SJCRH30 (cell line): ENCODE data around the gene THOC5. TPM values are rescaled to one million over a fixed set of nuclear protein-coding genes. Genes with fewer than 3 reads are reported as not detected.
A peak's percentile ranks its signal among the peaks of the same experiment; 100 is the strongest.

Experiments used
- DNase-seq, 2 experiments: peaks; one replicate each; pipeline ENCODE4 v3.0.0-alpha.2; 2015 to 2020
- H3K27ac ChIP-seq: fragments of 250-450 bp; sonication (Bioruptor Pico); 2 replicates; pipeline ENCODE4 v1.5.1; 2020; ENCODE audit warnings: mild to moderate bottlenecking, moderate library complexity
- H3K27me3 ChIP-seq: fragments of 250-450 bp; sonication (Bioruptor Pico); 2 replicates; pipeline ENCODE4 v1.5.1; 2020; ENCODE audit warnings: mild to moderate bottlenecking, moderate library complexity
- H3K36me3 ChIP-seq: fragments of 250-450 bp; sonication (Bioruptor Pico); 2 replicates; pipeline ENCODE4 v1.5.1; 2020; ENCODE audit warnings: mild to moderate bottlenecking, moderate library complexity
- H3K4me1 ChIP-seq: fragments of 250-450 bp; sonication (Bioruptor Pico); 2 replicates; pipeline ENCODE4 v1.5.1; 2020; ENCODE audit warnings: mild to moderate bottlenecking, moderate library complexity
- H3K4me3 ChIP-seq: fragments of 250-450 bp; sonication (Bioruptor Pico); 2 replicates; pipeline ENCODE4 v1.5.1; 2020; ENCODE audit warnings: mild to moderate bottlenecking, moderate library complexity
- H3K9me3 ChIP-seq: fragments of 250-450 bp; sonication (Bioruptor Pico); replicated peaks from 2 replicates; pipeline ENCODE4 v1.5.1; 2020; ENCODE audit warnings: mild to moderate bottlenecking, moderate library complexity
- total RNA-seq: library from RNA; depleted of rRNA; stranded (reverse); fragments of >200 nt; shearing (Covaris generic); gene quantifications from 2 replicates; pipeline ENCODE4 v1.2.3, GENCODE V29; 2014

The THOC5 gene
- total RNA-seq, 1 experiment from 2014 or later, result 41.4 TPM

- H3K27ac ChIP-seq, result no peak overlapping the region
- H3K36me3 ChIP-seq, result peaks cover 50% of the 10 kb centered on the region
- H3K4me3 ChIP-seq, result no peak overlapping the region
- H3K9me3 ChIP-seq, result no peaks in the 10 kb centered on the region
- H3K27me3 ChIP-seq, result no peaks in the 10 kb centered on the region
- DNase-seq, result no peak
- no peaks in the 10 kb centered on the region for H3K4me1 ChIP-seq
Measured at GRCh38 chr22:29531419-29531818, 22.1 kb downstream of the THOC5 start.

- H3K27me3 ChIP-seq, result no peaks in the 10 kb centered on the region
- no peak overlapping the region for H3K4me3 ChIP-seq
- no peaks in the 10 kb centered on the region for H3K4me1 ChIP-seq
- DNase-seq, result no peak
- H3K36me3 ChIP-seq, result peaks cover 44% of the 10 kb centered on the region
- H3K27ac ChIP-seq, result no peak overlapping the region
- H3K9me3 ChIP-seq, result no peaks in the 10 kb centered on the region
Measured at GRCh38 chr22:29530716-29531115, 22.8 kb downstream of the THOC5 start.

GRCh38 chr22:29528144-29528543, 25.4 kb downstream of the THOC5 start:
- Histone ChIP-seq H3K27ac (no peak overlapping the region), H3K36me3 (peaks cover 50% of the 10 kb centered on the region), H3K4me1 (no peaks in the 10 kb centered on the region), H3K27me3 (no peaks in the 10 kb centered on the region), H3K4me3 (no peak overlapping the region), H3K9me3 (no peaks in the 10 kb centered on the region)
- DNase-seq, result no peak

- Histone ChIP-seq H3K4me1 (no peaks in the 10 kb centered on the region), H3K27me3 (no peaks in the 10 kb centered on the region), H3K36me3 (peaks cover 56% of the 10 kb centered on the region), H3K27ac (no peak overlapping the region), H3K4me3 (no peak overlapping the region), H3K9me3 (no peaks in the 10 kb centered on the region)
- DNase-seq, result peak; percentile 18 to 38
Measured at GRCh38 chr22:29524442-29525191, 28.9 kb downstream of the THOC5 start.

- no peak for DNase-seq
- Histone ChIP-seq H3K4me1 (no peaks in the 10 kb centered on the region), H3K27me3 (no peaks in the 10 kb centered on the region), H3K9me3 (no peaks in the 10 kb centered on the region), H3K4me3 (no peak overlapping the region), H3K27ac (no peak overlapping the region), H3K36me3 (peaks cover 58% of the 10 kb centered on the region)
Measured at GRCh38 chr22:29523761-29524160, 29.8 kb downstream of the THOC5 start.

- Histone ChIP-seq H3K27ac (no peak overlapping the region), H3K27me3 (no peaks in the 10 kb centered on the region), H3K9me3 (no peaks in the 10 kb centered on the region), H3K4me3 (no peak overlapping the region), H3K36me3 (peaks cover 59% of the 10 kb centered on the region), H3K4me1 (no peaks in the 10 kb centered on the region)
- DNase-seq, result no peak
Measured at GRCh38 chr22:29521526-29521925, 32.0 kb downstream of the THOC5 start.

- peaks cover 62% of the 10 kb centered on the region for H3K36me3 ChIP-seq
- no peak for DNase-seq
- H3K27ac ChIP-seq, result no peak overlapping the region
- H3K9me3 ChIP-seq, result no peaks in the 10 kb centered on the region
- H3K4me3 ChIP-seq, result no peak overlapping the region
- H3K27me3 ChIP-seq, result no peaks in the 10 kb centered on the region
- H3K4me1 ChIP-seq, result no peaks in the 10 kb centered on the region
Measured at GRCh38 chr22:29520851-29521250, 32.7 kb downstream of the THOC5 start.

GRCh38 chr22:29519996-29520395, 33.6 kb downstream of the THOC5 start:
- no peaks in the 10 kb centered on the region for H3K9me3 ChIP-seq
- H3K4me3 ChIP-seq, result no peak overlapping the region
- no peaks in the 10 kb centered on the region for H3K27me3 ChIP-seq
- DNase-seq, result no peak
- peaks cover 65% of the 10 kb centered on the region for H3K36me3 ChIP-seq
- H3K4me1 ChIP-seq, result no peaks in the 10 kb centered on the region
- no peak overlapping the region for H3K27ac ChIP-seq

- no peak for DNase-seq
- Histone ChIP-seq H3K9me3 (no peaks in the 10 kb centered on the region), H3K27me3 (no peaks in the 10 kb centered on the region), H3K4me3 (no peak overlapping the region), H3K4me1 (no peaks in the 10 kb centered on the region), H3K27ac (no peak overlapping the region), H3K36me3 (peaks cover 54% of the 10 kb centered on the region)
Measured at GRCh38 chr22:29518427-29518826, 35.1 kb downstream of the THOC5 start.

GRCh38 chr22:29517215-29517908, 36.2 kb downstream of the THOC5 start:
- DNase-seq, result no peak
- Histone ChIP-seq H3K27ac (no peak overlapping the region), H3K27me3 (no peaks in the 10 kb centered on the region), H3K4me3 (no peak overlapping the region), H3K36me3 (peaks cover 53% of the 10 kb centered on the region), H3K4me1 (no peaks in the 10 kb centered on the region), H3K9me3 (no peaks in the 10 kb centered on the region)

GRCh38 chr22:29512031-29512430, 41.5 kb downstream of the THOC5 start:
- Histone ChIP-seq H3K36me3 (peaks cover 31% of the 10 kb centered on the region), H3K27ac (no peak overlapping the region), H3K27me3 (no peaks in the 10 kb centered on the region), H3K4me3 (no peak overlapping the region), H3K4me1 (no peaks in the 10 kb centered on the region; the same call in 1 of the 2 replicates), H3K9me3 (no peaks in the 10 kb centered on the region)
- DNase-seq, result no peak

- no peaks in the 10 kb centered on the region; the same call in 1 of the 2 replicates for H3K4me1 ChIP-seq
- peaks cover 33% of the 10 kb centered on the region for H3K36me3 ChIP-seq
- no peak overlapping the region for H3K27ac ChIP-seq
- DNase-seq, result no peak
- no peaks in the 10 kb centered on the region for H3K9me3 ChIP-seq
- H3K27me3 ChIP-seq, result no peaks in the 10 kb centered on the region
- H3K4me3 ChIP-seq, result no peak overlapping the region
Measured at GRCh38 chr22:29511126-29511862, 42.3 kb downstream of the THOC5 start.

- H3K9me3 ChIP-seq, result no peaks in the 10 kb centered on the region
- H3K36me3 ChIP-seq, result peaks cover 32% of the 10 kb centered on the region
- no peak for DNase-seq
- no peak overlapping the region for H3K27ac ChIP-seq
- no peaks in the 10 kb centered on the region; the same call in 1 of the 2 replicates for H3K4me1 ChIP-seq
- H3K27me3 ChIP-seq, result no peaks in the 10 kb centered on the region
- H3K4me3 ChIP-seq, result no peak overlapping the region
Measured at GRCh38 chr22:29510542-29510941, 43.0 kb downstream of the THOC5 start.

GRCh38 chr22:29509815-29510214, 43.7 kb downstream of the THOC5 start:
- H3K36me3 ChIP-seq, result peaks cover 29% of the 10 kb centered on the region
- no peak for DNase-seq
- H3K4me3 ChIP-seq, result no peak overlapping the region
- no peaks in the 10 kb centered on the region for H3K27me3 ChIP-seq
- no peaks in the 10 kb centered on the region; the same call in 1 of the 2 replicates for H3K4me1 ChIP-seq
- no peak overlapping the region for H3K27ac ChIP-seq
- no peaks in the 10 kb centered on the region for H3K9me3 ChIP-seq

- Histone ChIP-seq H3K27me3 (no peaks in the 10 kb centered on the region), H3K9me3 (no peaks in the 10 kb centered on the region), H3K27ac (no peak overlapping the region), H3K4me1 (no peaks in the 10 kb centered on the region; the same call in 1 of the 2 replicates), H3K4me3 (no peak overlapping the region), H3K36me3 (peaks cover 29% of the 10 kb centered on the region)
- DNase-seq, result no peak
Measured at GRCh38 chr22:29509298-29509697, 44.3 kb downstream of the THOC5 start.
